Ovary (tissue), 3 donors: ENCODE measurements around the gene TBC1D1.

Experiments used
- CTCF ChIP-seq, 3 donors: fragments of 450-650 bp in 2 of 3; fragments of 200-600 bp in 1 of 3; IDR thresholded peaks; one replicate each; pipeline versions ENCODE4 v1.5.1 to v1.8.0; 2016 to 2022; ENCODE audit warnings: antibody characterized with exemption in 3 of 3, mild to moderate bottlenecking in 1 of 3
- EP300 ChIP-seq: sonication (generic); formaldehyde crosslinking; IDR thresholded peaks from one replicate; pipeline ENCODE4 v1.6.1; 2017; ENCODE audit warnings: antibody characterized with exemption
- POLR2A ChIP-seq: fragments of 450-650 bp; IDR thresholded peaks from one replicate; pipeline ENCODE4 v1.6.1; 2017; ENCODE audit warnings: antibody characterized with exemption, mild to moderate bottlenecking, moderate library complexity
- donor health status: DM: no; HTN: no; CAD: no.

DNA sequence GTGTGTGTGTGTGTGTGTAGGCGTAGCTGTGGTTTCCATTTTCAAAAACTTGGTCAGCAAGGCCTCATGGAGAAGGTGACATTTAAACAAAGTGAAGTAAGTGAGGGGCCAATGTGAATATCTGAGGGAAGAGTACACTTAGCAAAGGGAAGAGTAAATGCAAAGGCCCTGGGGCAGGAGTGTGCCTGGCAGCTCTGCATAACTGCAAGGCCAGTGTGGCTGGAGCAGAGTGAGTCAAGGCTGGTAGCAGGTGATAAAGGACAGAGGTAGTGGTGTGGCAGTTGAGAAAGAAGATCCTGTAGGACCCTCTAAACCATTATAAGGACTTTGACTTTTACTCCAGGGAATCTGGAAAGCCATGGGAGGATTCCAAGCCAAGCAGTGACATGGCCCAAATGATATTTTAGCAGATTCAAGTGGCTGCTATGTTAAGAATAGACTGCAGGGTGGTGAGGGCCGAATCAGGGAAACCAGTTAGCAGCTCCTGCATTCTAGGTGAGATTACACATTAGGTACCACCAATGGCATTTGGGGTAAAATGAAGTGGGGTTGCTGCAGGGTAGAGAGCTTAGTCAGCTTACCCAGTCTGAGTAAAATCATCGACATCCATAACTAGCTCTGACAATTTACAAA is 5.9 kb upstream of the TBC1D1 start:
- TF ChIP-seq CTCF (IDR thresholded peaks at IDR 0.05) (no peak), EP300 (no peak), POLR2A (no peak)
